Panc1 (cell line): ENCODE measurements around the gene MALAT1. TPM values are rescaled to one million over a fixed set of nuclear protein-coding genes. Genes with fewer than 3 reads are reported as not detected.
A peak's percentile ranks its signal among the peaks of the same experiment; 100 is the strongest.

Source experiments
- ATAC-seq: fragments of 200-7000 bp; cut with Tn5 transposase; 2 replicates; pipeline ENCODE4 v1.9.1; 2020; ENCODE audit warnings: mild to moderate bottlenecking, moderate library complexity
- BruUV-seq: library from RNA; stranded (reverse); fragments of 400-500 nt; replicated peaks from 2 replicates; lab custom pipeline; 2021; lab: Mats Ljungman, UMichigan
- CTCF ChIA-PET: fragments of 300-600 bp; sonication (Branson Sonifier 250); formaldehyde crosslinking; loops from one replicate; lab custom pipeline; 2022; ENCODE audit warnings: antibody characterized with exemption; lab: Charles Lee
- POLR2A ChIA-PET: fragments of 300-600 bp; sonication (Branson Sonifier 250); formaldehyde crosslinking; loops from one replicate; lab custom pipeline; 2022; ENCODE audit warnings: antibody characterized with exemption; lab: Charles Lee
- DNase-seq: peaks from one replicate; pipeline ENCODE4 v3.0.0-alpha.2; 2010; ENCODE audit warnings: low read depth, low spot score
- H3K27ac ChIP-seq: 2 replicates; pipeline ENCODE4 v1.5.1; 2011; ENCODE audit warnings: mild to moderate bottlenecking, low read length, inconsistent platforms
- H3K27me3 ChIP-seq: fragments of 200-500 bp; sonication (Bioruptor generic); 2 replicates; pipeline ENCODE4 v1.6.0; 2014; ENCODE audit warnings: low read length, inconsistent platforms; ENCODE audit not compliant: control insufficient read depth, insufficient read depth
- H3K36me3 ChIP-seq: fragments of 200-500 bp; sonication (Bioruptor generic); 2 replicates; pipeline ENCODE4 v1.5.1; 2014; ENCODE audit warnings: inconsistent platforms, mild to moderate bottlenecking, low read length, moderate library complexity; ENCODE audit not compliant: control insufficient read depth, insufficient read depth
- H3K4me1 ChIP-seq: 2 replicates; pipeline ENCODE4 v1.5.1; 2011; ENCODE audit warnings: inconsistent platforms, mild to moderate bottlenecking, low read length, moderate library complexity; ENCODE audit not compliant: control insufficient read depth, insufficient read depth
- H3K4me3 ChIP-seq, 2 experiments: 2 replicates each; pipeline ENCODE4 v1.5.1; 2011 to 2012; ENCODE audit warnings: low read depth in 2 of 2, low read length in 2 of 2, mild to moderate bottlenecking in 2 of 2, inconsistent platforms in 1 of 2, moderate library complexity in 1 of 2
- H3K9me3 ChIP-seq: fragments of 200-500 bp; sonication (Bioruptor generic); 2 replicates; pipeline ENCODE4 v1.5.1; 2014; ENCODE audit warnings: low read depth, mild to moderate bottlenecking, inconsistent platforms, low read length, moderate library complexity; ENCODE audit not compliant: control insufficient read depth, insufficient read depth
- CTCF ChIP-seq: fragments of 450-650 bp; IDR thresholded peaks from 2 replicates; pipeline ENCODE4 v1.5.1; 2017; ENCODE audit warnings: mild to moderate bottlenecking
- POLR2AphosphoS5 ChIP-seq: IDR thresholded peaks from 2 replicates; pipeline ENCODE4 v1.6.1; 2012; ENCODE audit warnings: mild to moderate bottlenecking, low read depth, low read length, moderate library complexity
- REST ChIP-seq, 2 experiments: IDR thresholded peaks; 2 replicates each; pipeline ENCODE4 v1.6.1; 2011 to 2012; ENCODE audit warnings: low read depth in 2 of 2, control low read depth in 1 of 2, low read length in 1 of 2, mild to moderate bottlenecking in 1 of 2, moderate library complexity in 1 of 2; ENCODE audit not compliant: insufficient read depth in 1 of 2
- SIN3A ChIP-seq: IDR thresholded peaks from 2 replicates; pipeline ENCODE4 v1.6.1; 2012; ENCODE audit warnings: low read depth, mild to moderate bottlenecking, low read length, moderate library complexity, borderline replicate concordance; ENCODE audit not compliant: insufficient read depth
- TCF7L2 ChIP-seq: IDR thresholded peaks from 2 replicates; pipeline ENCODE4 v1.6.1; 2011; ENCODE audit warnings: mild to moderate bottlenecking, low read depth, low read length, inconsistent platforms
- in situ Hi-C: cut with HindIII; loops from 2 replicates; pipeline ENCODE4 v1.10.0; 2016; ENCODE audit warnings: low sequenced_read_pairs, low pct_unique_long_range_greater_than_20kb
- intact Hi-C: fragments of 100-400 bp; cut with micrococcal nuclease; formaldehyde crosslinking; loops from one replicate; pipeline ENCODE4 v1.10.0; 2022; ENCODE audit not compliant: unreplicated experiment
- total RNA-seq: library from RNA; stranded (reverse); gene quantifications from one replicate; pipeline ENCODE4 v1.2.1, GENCODE V29; 2021; ENCODE audit not compliant: unreplicated experiment

Gene MALAT1
- total RNA-seq, 1 experiment from 2014 or later, result 13,645 TPM

- DNase-seq (no peak), ATAC-seq (no peak)
- intact Hi-C loops, result no loop called here
- H3K4me1 ChIP-seq, result peaks cover 18% of the 10 kb centered on the region
- BruUV-seq, result no TSS peak
- no peaks in the 10 kb centered on the region for H3K27me3 ChIP-seq
- peaks cover 2% of the 10 kb centered on the region; the same call in 1 of the 2 replicates for H3K36me3 ChIP-seq
- H3K9me3 ChIP-seq, result no peaks in the 10 kb centered on the region
- no peak for TF ChIP-seq POLR2AphosphoS5
- no peak for TF ChIP-seq CTCF
- no peak for TF ChIP-seq TCF7L2
- TF ChIP-seq REST (IDR thresholded peaks at IDR 0.05; ENCODE audit: insufficient read depth in 1 of 2, low read depth in 2 of 2, low read length in 1 of 2), result no peak
- TF ChIP-seq SIN3A, result no peak
- H3K4me3 ChIP-seq, result no peak overlapping the region
- in situ Hi-C loops, result no loop called here
- ChIA-PET POLR2A (interaction anchor here (0.6 kb wide), 1 partner anchor 28 kb away, joined by 3 read pairs; no protein-coding TSS in a partner anchor), CTCF (no interaction called here)
- peak overlapping the region; percentile 39; the same call in 1 of the 2 replicates for H3K27ac ChIP-seq
These were observed 37.8 kb downstream of the MALAT1 start for GRCh38 chr11:65536412-65537295.

- POLR2A ChIA-PET, result interaction anchor here (0.6 kb wide), 1 partner anchor 29 kb away, joined by 3 read pairs; no protein-coding TSS in a partner anchor
- H3K36me3 ChIP-seq, result peaks cover 2% of the 10 kb centered on the region; the same call in 1 of the 2 replicates
- CTCF ChIA-PET, result interaction anchor here (0.7 kb wide), 1 partner anchor 10 kb away, joined by 10 read pairs; no protein-coding TSS in a partner anchor
- no TSS peak for BruUV-seq
- no peak for TF ChIP-seq POLR2AphosphoS5
- TF ChIP-seq TCF7L2, result no peak
- TF ChIP-seq CTCF, result no peak
- no peak for TF ChIP-seq REST (IDR thresholded peaks at IDR 0.05; ENCODE audit: insufficient read depth in 1 of 2, low read depth in 2 of 2, low read length in 1 of 2)
- no peak for TF ChIP-seq SIN3A
- H3K4me3 ChIP-seq, result no peak overlapping the region
- H3K27ac ChIP-seq, result peak overlapping the region; percentile 39; the same call in 1 of the 2 replicates
- no peaks in the 10 kb centered on the region for H3K9me3 ChIP-seq
- DNase-seq (no peak), ATAC-seq (no peak)
- H3K4me1 ChIP-seq, result peaks cover 18% of the 10 kb centered on the region
- no peaks in the 10 kb centered on the region for H3K27me3 ChIP-seq
- in situ Hi-C loops, result no loop called here
- intact Hi-C loops, result no loop called here
These were observed 38.4 kb downstream of the MALAT1 start for GRCh38 chr11:65537296-65537597.
